IMR-90 (cell line): Measurements from ENCODE around the gene TTLL8. TPM values are rescaled to one million over a fixed set of nuclear protein-coding genes. Genes with fewer than 3 reads are reported as not detected.
A peak's percentile ranks its signal among the peaks of the same experiment; 100 is the strongest.

Source experiments
- ATAC-seq: fragments of 200-7000 bp; cut with Tn5 transposase; 2 replicates; pipeline ENCODE4 v1.9.1; 2020; ENCODE audit warnings: low read depth, mild to moderate bottlenecking, moderate library complexity
- BruUV-seq: library from RNA; stranded (reverse); fragments of 400-500 nt; replicated peaks from 2 replicates; lab custom pipeline; 2021; lab: Mats Ljungman, UMichigan
- CTCF ChIA-PET: fragments of 300-600 bp; formaldehyde crosslinking; extraction: SDS; loops from one replicate; lab custom pipeline; 2021; ENCODE audit warnings: antibody characterized with exemption; lab: Yijun Ruan, JAX
- POLR2A ChIA-PET: fragments of 300-600 bp; sonication (Branson Sonifier 250); formaldehyde crosslinking; loops from one replicate; lab custom pipeline; 2022; ENCODE audit warnings: antibody characterized with exemption; ENCODE audit not compliant: unreplicated experiment; lab: Charles Lee
- DNase-seq: peaks from one replicate; pipeline ENCODE4 v3.0.0; 2013
- H2AFZ ChIP-seq: replicated peaks from 2 replicates; pipeline ENCODE3; 2013; ENCODE audit warnings: low read length, mild to moderate bottlenecking; ENCODE audit not compliant: poor library complexity
- H2AK5ac ChIP-seq: 2 replicates; pipeline ENCODE4 v1.6.1; 2013; ENCODE audit warnings: low read depth, low read length, inconsistent platforms
- H2AK9ac ChIP-seq: replicated peaks from 2 replicates; pipeline ENCODE3; 2013; ENCODE audit warnings: mild to moderate bottlenecking, low read depth, low read length, moderate library complexity; ENCODE audit not compliant: poor library complexity
- H2BK120ac ChIP-seq: 2 replicates; pipeline ENCODE4 v1.6.1; 2013; ENCODE audit warnings: low read depth, low read length, inconsistent platforms
- H2BK15ac ChIP-seq: 3 replicates; pipeline ENCODE4 v1.6.1; 2013; ENCODE audit warnings: low read depth, low read length, inconsistent platforms
- H2BK20ac ChIP-seq: 2 replicates; pipeline ENCODE4 v1.6.1; 2013; ENCODE audit warnings: low read depth, mild to moderate bottlenecking, inconsistent platforms, low read length, moderate library complexity
- H2BK5ac ChIP-seq: 2 replicates; pipeline ENCODE4 v1.6.1; 2013; ENCODE audit warnings: mild to moderate bottlenecking, low read depth, low read length, inconsistent platforms; ENCODE audit not compliant: poor library complexity, severe bottlenecking
- H3K14ac ChIP-seq: replicated peaks from 2 replicates; pipeline ENCODE4 v1.6.1; 2013; ENCODE audit warnings: low read depth, low read length, inconsistent platforms
- H3K18ac ChIP-seq: 2 replicates; pipeline ENCODE4 v1.6.1; 2013; ENCODE audit warnings: low read depth, low read length, control low read depth
- H3K23ac ChIP-seq: 2 replicates; pipeline ENCODE4 v1.6.1; 2013; ENCODE audit warnings: low read depth, low read length, inconsistent platforms
- H3K27ac ChIP-seq: 2 replicates; pipeline ENCODE4 v1.5.1; 2013; ENCODE audit warnings: mild to moderate bottlenecking, control low read depth, low read length; ENCODE audit not compliant: insufficient read depth
- H3K27me3 ChIP-seq: 2 replicates; pipeline ENCODE4 v1.6.1; 2013; ENCODE audit warnings: low read length; ENCODE audit not compliant: control insufficient read depth, insufficient read depth
- H3K36me3 ChIP-seq: 2 replicates; pipeline ENCODE4 v1.6.1; 2013; ENCODE audit warnings: low read length, mixed read lengths; ENCODE audit not compliant: control insufficient read depth, insufficient read depth
- H3K4ac ChIP-seq: 2 replicates; pipeline ENCODE4 v1.6.1; 2013; ENCODE audit warnings: low read depth, low read length, inconsistent platforms
- H3K4me1 ChIP-seq: 2 replicates; pipeline ENCODE4 v1.6.1; 2013; ENCODE audit warnings: low read length, mixed read lengths; ENCODE audit not compliant: control insufficient read depth, insufficient read depth
- H3K4me2 ChIP-seq: 2 replicates; pipeline ENCODE4 v1.6.1; 2013; ENCODE audit warnings: low read depth, mild to moderate bottlenecking, control low read depth, low read length, moderate library complexity
- H3K4me3 ChIP-seq: 2 replicates; pipeline ENCODE4 v1.5.1; 2013; ENCODE audit warnings: low read depth, mild to moderate bottlenecking, control low read depth, low read length, moderate library complexity; ENCODE audit not compliant: insufficient read depth
- H3K56ac ChIP-seq: 2 replicates; pipeline ENCODE4 v1.6.1; 2013; ENCODE audit warnings: low read length, inconsistent platforms; ENCODE audit not compliant: insufficient read depth; ENCODE audit errors: extremely low read depth
- H3K79me1 ChIP-seq, 2 experiments: 2 replicates each; pipeline ENCODE4 v1.6.1; 2013; ENCODE audit warnings: low read length in 2 of 2, inconsistent platforms in 1 of 2, low read depth in 1 of 2
- H3K9ac ChIP-seq: 2 replicates; pipeline ENCODE4 v1.6.1; 2013; ENCODE audit warnings: low read depth, low read length, control low read depth
- H3K9me1 ChIP-seq: 2 replicates; pipeline ENCODE4 v1.6.1; 2013; ENCODE audit warnings: low read length, inconsistent platforms; ENCODE audit not compliant: insufficient read depth
- H3K9me3 ChIP-seq: 2 replicates; pipeline ENCODE4 v1.6.1; 2013; ENCODE audit warnings: low read length; ENCODE audit not compliant: control insufficient read depth, insufficient read depth
- H4K20me1 ChIP-seq: 2 replicates; pipeline ENCODE4 v1.6.1; 2013; ENCODE audit warnings: low read length, inconsistent platforms; ENCODE audit not compliant: insufficient read depth
- H4K5ac ChIP-seq: 2 replicates; pipeline ENCODE4 v1.6.1; 2013; ENCODE audit warnings: mild to moderate bottlenecking, low read depth, low read length, control low read depth
- H4K8ac ChIP-seq, 2 experiments: 2 replicates each; pipeline ENCODE4 v1.6.1; 2013; ENCODE audit warnings: low read depth in 2 of 2, low read length in 2 of 2, control low read depth in 1 of 2, inconsistent platforms in 1 of 2
- H4K91ac ChIP-seq: 2 replicates; pipeline ENCODE4 v1.6.1; 2013; ENCODE audit warnings: low read depth, low read length, inconsistent platforms; ENCODE audit not compliant: insufficient read depth
- BHLHE40 ChIP-seq: fragments of 150-350 bp; IDR thresholded peaks from 2 replicates; pipeline ENCODE4 v1.6.1; 2016; ENCODE audit warnings: mild to moderate bottlenecking, low read depth, low read length
- CHD1 ChIP-seq: IDR thresholded peaks from 2 replicates; pipeline ENCODE4 v1.6.1; 2012; ENCODE audit warnings: low read depth, low read length, improper control_type of control experiment
- FOS ChIP-seq: fragments of 150-350 bp; IDR thresholded peaks from 2 replicates; pipeline ENCODE4 v1.6.1; 2016; ENCODE audit warnings: low read depth, low read length
- MAFK ChIP-seq: IDR thresholded peaks from 2 replicates; pipeline ENCODE4 v1.6.1; 2012; ENCODE audit warnings: low read depth, low read length, improper control_type of control experiment
- MXI1 ChIP-seq: IDR thresholded peaks from 2 replicates; pipeline ENCODE4 v1.6.1; 2012; ENCODE audit warnings: low read depth, mild to moderate bottlenecking, low read length, moderate library complexity, borderline replicate concordance
- NFE2L2 ChIP-seq: fragments of 150-350 bp; IDR thresholded peaks from 2 replicates; pipeline ENCODE4 v1.6.1; 2016; ENCODE audit warnings: low read depth, mild to moderate bottlenecking, low read length
- POLR2A ChIP-seq: IDR thresholded peaks from 2 replicates; pipeline ENCODE4 v1.6.1; 2012; ENCODE audit warnings: mild to moderate bottlenecking, low read depth, low read length
- RAD21 ChIP-seq: IDR thresholded peaks from 2 replicates; pipeline ENCODE4 v1.6.1; 2012; ENCODE audit warnings: low read length, improper control_type of control experiment
- WGBS, 2 experiments: methylation state at CpG; one replicate each; pipeline versions ENCODE4 v1.1.5 to v1.1.7; 2013; ENCODE audit warnings: missing lambda C conversion rate in 2 of 2; ENCODE audit not compliant: insufficient read length in 1 of 2; ENCODE audit errors: extremely low coverage in 2 of 2; 5-methylcytosine and 5-hydroxymethylcytosine counted together
- dilution Hi-C: fragments of 300-500 bp; cut with HindIII; formaldehyde crosslinking; loops from one replicate; pipeline ENCODE4 v1.14.3; 2018; ENCODE audit warnings: low sequenced_read_pairs; ENCODE audit not compliant: unreplicated experiment
- in situ Hi-C: fragments of 300-500 bp; cut with MboI; formaldehyde crosslinking; loops from 3 replicates; pipeline ENCODE4 v1.14.3; 2019; ENCODE audit warnings: low sequenced_read_pairs, inconsistent platforms, mixed read lengths
- intact Hi-C: fragments of 100-400 bp; cut with micrococcal nuclease; formaldehyde crosslinking; loops from 2 replicates; pipeline ENCODE4 v1.10.0; 2022
- polyA plus RNA-seq, 3 experiments: library from polyadenylated mRNA; depleted of rRNA; stranded (reverse); fragments of >200 nt; gene quantifications; 2 replicates each; pipeline ENCODE4 v1.2.3, GENCODE V29; 2012; ENCODE audit warnings: low replicate concordance in 1 of 3
- total RNA-seq: library from RNA; depleted of rRNA; stranded (reverse); fragments of >200 nt; gene quantifications from 2 replicates; pipeline ENCODE4 v1.2.3, GENCODE V29; 2012
- TF ChIP-seq, protein P1 (sequence below): conservative IDR thresholded peaks from 2 replicates; pipeline ENCODE4 v1.5.1; 2012; ENCODE audit warnings: mild to moderate bottlenecking, low read depth, low read length, improper control_type of control experiment

Gene TTLL8
- total and polyA plus RNA-seq, 2 of the 4 experiments (the other 2 are of a cell fraction): not detected

DNA sequence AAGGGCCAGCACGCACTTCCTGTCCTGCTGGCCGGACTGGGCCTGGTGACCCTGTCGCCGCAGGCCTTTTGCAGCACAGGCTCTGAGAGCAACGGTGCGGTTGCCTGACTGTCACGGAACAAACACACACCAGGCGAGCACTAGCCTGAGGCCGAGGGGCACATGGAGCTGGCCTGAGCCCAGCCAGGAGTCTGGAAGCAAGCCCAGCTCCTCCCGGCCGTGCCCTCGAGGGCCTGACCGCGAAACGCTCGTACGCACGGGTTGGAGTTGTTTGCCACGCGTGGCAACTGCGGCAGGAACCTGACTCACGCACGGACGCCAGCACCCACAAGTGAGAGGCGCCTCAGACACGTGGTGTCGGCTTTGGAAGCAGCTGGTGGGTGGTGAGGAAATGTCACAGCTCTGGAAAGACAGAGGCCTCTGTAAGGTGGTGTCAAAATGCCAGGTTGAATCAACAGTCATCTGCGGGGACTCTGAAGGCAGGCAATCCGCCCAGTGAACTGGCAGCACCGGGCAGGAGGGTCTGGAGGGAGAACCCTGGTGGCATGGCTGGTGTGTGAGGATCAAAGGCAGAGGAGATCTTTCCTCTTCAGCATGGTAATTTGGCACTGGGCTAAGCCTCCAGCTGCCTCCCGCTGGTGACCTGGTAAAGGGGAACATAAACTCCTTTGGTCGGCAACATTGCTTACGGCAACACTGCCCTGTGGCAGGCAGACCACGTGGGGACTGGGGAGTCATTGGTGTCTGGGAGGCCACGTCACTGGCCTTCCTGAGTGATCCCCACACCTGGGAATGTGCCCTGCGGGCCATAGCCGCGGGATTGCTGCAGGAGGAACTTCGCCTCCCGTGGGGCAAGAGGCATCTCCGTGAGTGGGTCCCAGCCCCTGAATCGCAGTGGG is 30.2 kb downstream of the TTLL8 start:
- Histone ChIP-seq H3K9me3 (no peaks in the 10 kb centered on the region), H3K4me3 (no peak overlapping the region), H3K9me1 (no peaks in the 10 kb centered on the region), H2BK120ac (no peak overlapping the region), H4K91ac (no peak overlapping the region), H2AK9ac (peak overlapping the region; percentile 31), H3K14ac (no peak overlapping the region), H3K23ac (no peak overlapping the region), H3K18ac (no peak overlapping the region), H4K20me1 (no peaks in the 10 kb centered on the region), H3K56ac (no peak overlapping the region), H4K8ac (no peak overlapping the region), H4K5ac (no peak overlapping the region), H2BK20ac (no peak overlapping the region), H3K27ac (no peak overlapping the region), H3K79me1 (no peaks in the 10 kb centered on the region), H3K4me2 (no peak overlapping the region), H3K27me3 (peaks cover 18% of the 10 kb centered on the region), H2AK5ac (no peak overlapping the region), H3K4me1 (no peaks in the 10 kb centered on the region; the same call in 1 of the 2 replicates), H2BK5ac (no peak overlapping the region), H2BK15ac (no peak overlapping the region), H3K4ac (no peak overlapping the region), H3K9ac (no peak overlapping the region), H2AFZ (no peak overlapping the region), H3K36me3 (no peaks in the 10 kb centered on the region)
- DNase-seq (peak; percentile 13), ATAC-seq (no peak)
- in situ Hi-C loops: no loop called here
- ChIA-PET POLR2A (no interaction called here), CTCF (no interaction called here)
- dilution Hi-C loops: no loop called here
- TF ChIP-seq BHLHE40 (no peak; the same call in 1 of the 2 replicates), FOS (no peak), CHD1 (no peak), NFE2L2 (no peak), POLR2A (no peak), RAD21 (no peak), MAFK (no peak), MXI1 (no peak)
- TF ChIP-seq, protein P1, sequence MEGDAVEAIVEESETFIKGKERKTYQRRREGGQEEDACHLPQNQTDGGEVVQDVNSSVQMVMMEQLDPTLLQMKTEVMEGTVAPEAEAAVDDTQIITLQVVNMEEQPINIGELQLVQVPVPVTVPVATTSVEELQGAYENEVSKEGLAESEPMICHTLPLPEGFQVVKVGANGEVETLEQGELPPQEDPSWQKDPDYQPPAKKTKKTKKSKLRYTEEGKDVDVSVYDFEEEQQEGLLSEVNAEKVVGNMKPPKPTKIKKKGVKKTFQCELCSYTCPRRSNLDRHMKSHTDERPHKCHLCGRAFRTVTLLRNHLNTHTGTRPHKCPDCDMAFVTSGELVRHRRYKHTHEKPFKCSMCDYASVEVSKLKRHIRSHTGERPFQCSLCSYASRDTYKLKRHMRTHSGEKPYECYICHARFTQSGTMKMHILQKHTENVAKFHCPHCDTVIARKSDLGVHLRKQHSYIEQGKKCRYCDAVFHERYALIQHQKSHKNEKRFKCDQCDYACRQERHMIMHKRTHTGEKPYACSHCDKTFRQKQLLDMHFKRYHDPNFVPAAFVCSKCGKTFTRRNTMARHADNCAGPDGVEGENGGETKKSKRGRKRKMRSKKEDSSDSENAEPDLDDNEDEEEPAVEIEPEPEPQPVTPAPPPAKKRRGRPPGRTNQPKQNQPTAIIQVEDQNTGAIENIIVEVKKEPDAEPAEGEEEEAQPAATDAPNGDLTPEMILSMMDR: no peak
- no TSS peak for BruUV-seq
- intact Hi-C loops: no loop called here
- WGBS, 2 experiments: 69% methylated on average over 21 of the region's 42 CpGs; no CpG with 5 or more reads in 1 of the 2 experiments
